Stimulated activated memory B cell treated with anti-CD40 and anti-IgM and Interleukin-4, amounts not matched to agents 10 μg/mL and 1 μg/mL and 100 μg/mL, for 72 hours (primary cell): ENCODE measurements around the gene CDKL2.
"Not testable (repeated sequence)": the region's sequence is repeated elsewhere in the genome, so short reads cannot be mapped to it uniquely, and the experiment has no call there.

Experiments used
- ATAC-seq: fragments of 150-1000 bp; cut with Tn5 transposase; 2 replicates; pipeline ENCODE4 v1.10.0; 2021
- H3K27ac Mint-ChIP-seq: one replicate; pipeline ENCODE4 v1.8.0; 2022; ENCODE audit warnings: mild to moderate bottlenecking, mixed read lengths
- H3K27me3 Mint-ChIP-seq: one replicate; pipeline ENCODE4 v1.8.0; 2022; ENCODE audit warnings: mixed read lengths
- H3K36me3 Mint-ChIP-seq: one replicate; pipeline ENCODE4 v1.8.0; 2022; ENCODE audit warnings: mixed read lengths
- H3K4me1 Mint-ChIP-seq: one replicate; pipeline ENCODE4 v1.8.0; 2022; ENCODE audit warnings: mixed read lengths
- H3K4me3 Mint-ChIP-seq: one replicate; pipeline ENCODE4 v1.8.0; 2022; ENCODE audit warnings: mild to moderate bottlenecking, moderate library complexity, mixed read lengths
- H3K9me3 Mint-ChIP-seq: one replicate; pipeline ENCODE4 v1.8.0; 2022; ENCODE audit warnings: mixed read lengths

The CDKL2 gene

GRCh38 chr4:75630174-75630936, at the start of gene CDKL2:
CDKL2 (minus strand) TSS chr4:75630528; CDS start chr4:75625988, 4,540 bp downstream.
- peak within 1 kb of the TSS; percentile 34 for H3K27ac Mint-ChIP-seq
- ATAC-seq = peak; percentile 100
- H3K36me3 Mint-ChIP-seq = no peaks in the 10 kb centered on the region
- no peaks in the 10 kb centered on the region for H3K9me3 Mint-ChIP-seq
- H3K4me3 Mint-ChIP-seq = peak within 1 kb of the TSS; percentile 76
- peaks cover 8% of the 10 kb centered on the region for H3K4me1 Mint-ChIP-seq
- H3K27me3 Mint-ChIP-seq = no peaks in the 10 kb centered on the region

- Mint-ChIP-seq H3K36me3 (no peaks in the 10 kb centered on the region), H3K4me3 (no peak overlapping the region), H3K4me1 (peaks cover 11% of the 10 kb centered on the region), H3K27me3 (no peaks in the 10 kb centered on the region), H3K9me3 (no peaks in the 10 kb centered on the region), H3K27ac (no peak overlapping the region)
- no peak for ATAC-seq
These were observed 48.6 kb upstream of the CDKL2 start for GRCh38 chr4:75678965-75679364.

- Mint-ChIP-seq H3K4me3 (no peak overlapping the region), H3K4me1 (peaks cover 14% of the 10 kb centered on the region), H3K27ac (no peak overlapping the region), H3K36me3 (no peaks in the 10 kb centered on the region), H3K27me3 (no peaks in the 10 kb centered on the region), H3K9me3 (no peaks in the 10 kb centered on the region)
- ATAC-seq = no peak
These were observed 48.1 kb upstream of the CDKL2 start for GRCh38 chr4:75678473-75678872.

GRCh38 chr4:75675004-75675531, 44.7 kb upstream of the CDKL2 start:
- peaks cover 26% of the 10 kb centered on the region for H3K4me1 Mint-ChIP-seq
- H3K27ac Mint-ChIP-seq = no peak overlapping the region
- no peak for ATAC-seq
- H3K9me3 Mint-ChIP-seq = no peaks in the 10 kb centered on the region
- H3K36me3 Mint-ChIP-seq = peaks cover 6% of the 10 kb centered on the region
- no peak overlapping the region for H3K4me3 Mint-ChIP-seq
- no peaks in the 10 kb centered on the region for H3K27me3 Mint-ChIP-seq

GRCh38 chr4:75673959-75674328, 43.6 kb upstream of the CDKL2 start:
- ATAC-seq = no peak
- H3K4me3 Mint-ChIP-seq = peak overlapping the region; percentile 99
- H3K27ac Mint-ChIP-seq = peak overlapping the region; percentile 100
- H3K9me3 Mint-ChIP-seq = no peaks in the 10 kb centered on the region
- peaks cover 38% of the 10 kb centered on the region for H3K4me1 Mint-ChIP-seq
- H3K27me3 Mint-ChIP-seq = no peaks in the 10 kb centered on the region
- H3K36me3 Mint-ChIP-seq = peaks cover 13% of the 10 kb centered on the region

GRCh38 chr4:75673027-75673958, 43.0 kb upstream of the CDKL2 start, which contains the start of gene G3BP2:
G3BP2 (minus strand) TSS chr4:75673411; CDS start chr4:75662025, 11,386 bp downstream.
- Mint-ChIP-seq H3K4me1 (peaks cover 44% of the 10 kb centered on the region), H3K27me3 (no peaks in the 10 kb centered on the region), H3K9me3 (no peaks in the 10 kb centered on the region), H3K4me3 (peak within 1 kb of the TSS; percentile 99), H3K36me3 (peaks cover 15% of the 10 kb centered on the region), H3K27ac (peak within 1 kb of the TSS; percentile 100)
- ATAC-seq = peak; percentile 98

- Mint-ChIP-seq H3K4me3 (peak overlapping the region; percentile 99), H3K36me3 (peaks cover 21% of the 10 kb centered on the region), H3K27ac (peak overlapping the region; percentile 100), H3K27me3 (no peaks in the 10 kb centered on the region), H3K9me3 (no peaks in the 10 kb centered on the region), H3K4me1 (peaks cover 52% of the 10 kb centered on the region)
- ATAC-seq = peak; percentile 64
These were observed 42.2 kb upstream of the CDKL2 start for GRCh38 chr4:75672461-75673026.

GRCh38 chr4:75671802-75672421, 41.6 kb upstream of the CDKL2 start:
- ATAC-seq = no peak
- Mint-ChIP-seq H3K27ac (peak overlapping the region; percentile 100), H3K36me3 (peaks cover 25% of the 10 kb centered on the region), H3K27me3 (no peaks in the 10 kb centered on the region), H3K9me3 (no peaks in the 10 kb centered on the region), H3K4me3 (peak overlapping the region; percentile 99), H3K4me1 (peaks cover 58% of the 10 kb centered on the region)

- Mint-ChIP-seq H3K4me1 (peaks cover 71% of the 10 kb centered on the region), H3K27ac (peak overlapping the region; percentile 5), H3K4me3 (no peak overlapping the region)
These were observed 38.3 kb upstream of the CDKL2 start for GRCh38 chr4:75668596-75668995.

GRCh38 chr4:75667636-75668035, 37.3 kb upstream of the CDKL2 start:
- peaks cover 20% of the 10 kb centered on the region for H3K36me3 Mint-ChIP-seq
- H3K27me3 Mint-ChIP-seq, ATAC-seq, H3K4me3 Mint-ChIP-seq, H3K9me3 Mint-ChIP-seq: not testable (repeated sequence)
- peak overlapping the region; percentile 24 for H3K27ac Mint-ChIP-seq
- H3K4me1 Mint-ChIP-seq = peaks cover 74% of the 10 kb centered on the region

More at GRCh38 chr4:75668596-75668995, 38.3 kb upstream of the CDKL2 start:
- Mint-ChIP-seq H3K9me3 (no peaks in the 10 kb centered on the region), H3K36me3 (peaks cover 25% of the 10 kb centered on the region), H3K27me3 (no peaks in the 10 kb centered on the region)
- no peak for ATAC-seq

GRCh38 chr4:75666299-75666698, 36.0 kb upstream of the CDKL2 start:
- Mint-ChIP-seq H3K27ac (no peak overlapping the region), H3K4me1 (peaks cover 69% of the 10 kb centered on the region), H3K9me3 (no peaks in the 10 kb centered on the region), H3K4me3 (no peak overlapping the region), H3K27me3 (no peaks in the 10 kb centered on the region), H3K36me3 (peaks cover 24% of the 10 kb centered on the region)
- ATAC-seq = no peak

- H3K4me3 Mint-ChIP-seq, ATAC-seq, H3K27ac Mint-ChIP-seq, H3K9me3 Mint-ChIP-seq, H3K27me3 Mint-ChIP-seq: not testable (repeated sequence)
- Mint-ChIP-seq H3K36me3 (peaks cover 24% of the 10 kb centered on the region), H3K4me1 (peaks cover 52% of the 10 kb centered on the region)
These were observed 34.3 kb upstream of the CDKL2 start for GRCh38 chr4:75664604-75665003.

GRCh38 chr4:75662626-75663025, 32.3 kb upstream of the CDKL2 start:
- Mint-ChIP-seq H3K27ac (no peak overlapping the region), H3K4me3 (no peak overlapping the region), H3K4me1 (peaks cover 39% of the 10 kb centered on the region), H3K9me3 (no peaks in the 10 kb centered on the region), H3K27me3 (no peaks in the 10 kb centered on the region), H3K36me3 (peaks cover 24% of the 10 kb centered on the region)
- no peak for ATAC-seq

- H3K4me3 Mint-ChIP-seq = no peak overlapping the region
- H3K27me3 Mint-ChIP-seq = no peaks in the 10 kb centered on the region
- ATAC-seq = no peak
- H3K4me1 Mint-ChIP-seq = peaks cover 31% of the 10 kb centered on the region
- no peaks in the 10 kb centered on the region for H3K9me3 Mint-ChIP-seq
- peaks cover 25% of the 10 kb centered on the region for H3K36me3 Mint-ChIP-seq
- H3K27ac Mint-ChIP-seq = no peak overlapping the region
These were observed 30.2 kb upstream of the CDKL2 start for GRCh38 chr4:75660491-75660890.
